Mucosa of stomach (tissue), 1 donor: ENCODE measurements around the gene TEKT2.

ENCODE experiments used
- H3K27me3 ChIP-seq: one replicate; pipeline ENCODE4 v1.7.0; 2013; ENCODE audit warnings: mild to moderate bottlenecking, low read length; ENCODE audit not compliant: control insufficient read depth, insufficient read depth
- H3K36me3 ChIP-seq: one replicate; pipeline ENCODE4 v1.7.0; 2013; ENCODE audit warnings: low read length; ENCODE audit not compliant: control insufficient read depth, insufficient read depth
- H3K4me1 ChIP-seq: one replicate; pipeline ENCODE4 v1.7.0; 2013; ENCODE audit warnings: mild to moderate bottlenecking, low read length; ENCODE audit not compliant: control insufficient read depth, insufficient read depth
- H3K4me3 ChIP-seq: one replicate; pipeline ENCODE4 v1.7.0; 2013; ENCODE audit warnings: low read length
- H3K9ac ChIP-seq: one replicate; pipeline ENCODE4 v1.7.0; 2013; ENCODE audit warnings: mild to moderate bottlenecking, low read length, moderate library complexity
- H3K9me3 ChIP-seq: one replicate; pipeline ENCODE4 v1.7.0; 2013; ENCODE audit warnings: mild to moderate bottlenecking, low read length, moderate library complexity; ENCODE audit not compliant: control insufficient read depth
- donor health status: Pancreatic carcinoma.

Gene TEKT2

DNA sequence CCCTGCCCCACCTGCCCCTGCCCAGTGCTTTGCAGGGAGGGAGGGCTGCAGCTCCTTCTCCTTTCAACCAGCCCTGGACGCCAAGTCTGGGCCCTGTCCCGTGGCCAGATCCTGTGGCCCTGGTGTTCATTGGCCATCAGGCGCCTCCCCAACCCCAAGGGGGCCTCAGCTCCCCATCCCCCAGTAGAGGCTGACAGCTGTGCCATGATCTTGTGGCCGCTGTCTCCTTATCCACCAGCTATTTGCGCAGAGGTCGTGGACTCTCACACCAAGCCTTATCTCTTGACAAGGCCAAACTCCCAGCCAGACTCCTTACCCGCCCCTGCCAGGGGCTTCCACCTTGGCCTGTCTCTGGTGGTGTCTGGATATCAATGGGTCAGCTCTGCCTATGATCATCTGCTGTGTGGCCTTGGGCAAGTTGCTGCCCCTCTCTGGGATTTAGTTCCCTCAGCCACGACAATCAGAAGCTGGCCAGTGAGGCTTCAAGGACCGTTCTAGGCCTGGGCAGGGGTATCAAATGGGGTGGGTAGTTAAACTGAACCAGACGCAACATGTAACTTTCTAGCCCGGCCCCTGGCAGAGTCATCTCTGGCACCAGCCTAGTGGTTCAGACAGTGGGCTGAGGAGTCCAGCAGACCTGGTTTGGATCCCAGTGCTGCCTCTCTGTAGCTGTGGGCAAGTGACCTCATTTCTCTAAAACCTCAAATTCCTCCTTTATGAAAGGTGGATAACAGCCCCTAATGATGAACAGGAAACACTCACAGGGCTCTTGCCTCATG, 44.4 kb downstream of the TEKT2 start:
- Histone ChIP-seq H3K36me3 (no peaks in the 10 kb centered on the region), H3K4me3 (no peak overlapping the region), H3K4me1 (peaks cover 13% of the 10 kb centered on the region), H3K9ac (no peak overlapping the region), H3K9me3 (no peaks in the 10 kb centered on the region), H3K27me3 (peaks cover 27% of the 10 kb centered on the region)

DNA sequence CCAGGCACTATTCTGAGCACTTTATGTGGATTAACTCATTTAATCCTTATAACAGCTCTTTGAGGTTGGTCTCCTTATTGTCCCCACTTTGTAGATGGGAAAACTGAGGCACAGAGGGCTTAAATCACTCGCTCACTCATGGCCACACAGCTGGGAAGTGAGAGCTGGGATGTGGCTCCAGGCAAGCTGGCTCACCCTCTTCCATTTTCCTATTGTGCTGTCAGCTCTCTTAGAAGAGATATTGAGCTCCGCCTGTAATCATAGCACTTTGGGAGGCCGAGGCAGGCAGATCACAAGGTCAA, 45.0 kb downstream of the TEKT2 start:
- Histone ChIP-seq H3K27me3 (peaks cover 27% of the 10 kb centered on the region), H3K36me3 (no peaks in the 10 kb centered on the region), H3K4me3 (no peak overlapping the region), H3K4me1 (peaks cover 18% of the 10 kb centered on the region), H3K9me3 (no peaks in the 10 kb centered on the region), H3K9ac (no peak overlapping the region)

DNA sequence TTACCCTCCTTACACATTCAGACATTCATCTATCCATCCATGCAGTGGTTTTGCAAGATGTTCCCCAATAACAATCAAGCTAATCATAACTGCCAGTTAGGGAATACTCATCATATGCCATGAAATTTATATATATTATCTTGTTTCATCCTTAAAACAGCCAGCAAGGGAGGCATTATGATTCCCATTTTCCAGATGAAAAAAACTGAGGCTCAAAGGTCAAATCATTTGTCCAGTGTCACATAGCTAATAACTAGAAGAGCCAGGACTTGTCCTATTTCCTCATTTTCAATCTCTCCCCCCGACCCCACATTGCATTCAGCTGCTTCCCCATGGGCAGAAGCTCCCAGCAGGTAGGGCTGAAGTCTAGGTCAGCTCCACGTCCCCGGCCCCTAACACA, 48.1 kb downstream of the TEKT2 start:
- H3K9me3 ChIP-seq: no peaks in the 10 kb centered on the region
- peaks cover 3% of the 10 kb centered on the region for H3K36me3 ChIP-seq
- peaks cover 18% of the 10 kb centered on the region for H3K4me1 ChIP-seq
- no peak overlapping the region for H3K9ac ChIP-seq
- H3K4me3 ChIP-seq: no peak overlapping the region
- H3K27me3 ChIP-seq: peaks cover 4% of the 10 kb centered on the region

DNA sequence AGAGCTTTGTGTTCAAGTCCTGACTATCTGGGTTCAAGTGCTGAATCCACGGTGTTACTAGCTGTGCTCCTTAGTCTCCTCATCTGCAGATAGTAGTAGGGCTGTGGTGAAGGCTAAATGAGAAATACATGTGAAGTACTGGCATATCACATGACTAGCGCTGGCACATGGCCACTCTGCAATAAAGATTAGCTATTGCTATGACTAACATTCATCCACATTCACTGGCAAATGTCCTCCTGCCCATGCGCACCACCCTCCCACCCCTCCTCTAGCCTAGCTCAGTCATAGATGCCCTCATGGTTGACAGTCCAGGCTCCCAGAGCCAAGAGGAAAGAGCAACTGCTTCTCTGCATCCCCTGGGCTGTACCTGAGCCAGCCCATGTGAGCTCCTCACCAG, 49.6 kb downstream of the TEKT2 start:
- Histone ChIP-seq H3K9ac (no peak overlapping the region), H3K36me3 (peaks cover 11% of the 10 kb centered on the region), H3K4me3 (no peak overlapping the region), H3K9me3 (no peaks in the 10 kb centered on the region), H3K4me1 (peaks cover 18% of the 10 kb centered on the region), H3K27me3 (peaks cover under 1% of the 10 kb centered on the region)

DNA sequence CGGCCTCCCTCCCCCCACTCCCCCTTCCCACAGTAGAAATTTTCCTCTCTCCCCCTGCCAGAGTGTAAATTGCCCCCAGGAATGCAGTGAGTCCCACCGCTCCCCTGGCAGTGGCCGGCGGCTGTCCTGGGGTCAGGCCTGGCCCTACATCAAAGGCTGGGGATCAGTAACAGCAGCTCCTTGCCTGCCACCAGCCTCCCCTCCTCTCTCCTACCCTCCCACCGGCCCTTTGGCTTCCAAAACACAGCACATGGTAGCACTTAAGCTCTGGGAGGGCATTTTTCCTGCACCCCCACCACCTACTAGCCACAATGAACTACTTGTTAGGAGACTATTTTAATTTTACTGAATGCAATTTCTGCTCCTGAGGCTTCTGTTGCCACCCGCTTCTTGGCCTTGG, 50.1 kb downstream of the TEKT2 start:
- H3K4me1 ChIP-seq: peaks cover 18% of the 10 kb centered on the region
- H3K27me3 ChIP-seq: no peaks in the 10 kb centered on the region
- peaks cover 11% of the 10 kb centered on the region for H3K36me3 ChIP-seq

DNA sequence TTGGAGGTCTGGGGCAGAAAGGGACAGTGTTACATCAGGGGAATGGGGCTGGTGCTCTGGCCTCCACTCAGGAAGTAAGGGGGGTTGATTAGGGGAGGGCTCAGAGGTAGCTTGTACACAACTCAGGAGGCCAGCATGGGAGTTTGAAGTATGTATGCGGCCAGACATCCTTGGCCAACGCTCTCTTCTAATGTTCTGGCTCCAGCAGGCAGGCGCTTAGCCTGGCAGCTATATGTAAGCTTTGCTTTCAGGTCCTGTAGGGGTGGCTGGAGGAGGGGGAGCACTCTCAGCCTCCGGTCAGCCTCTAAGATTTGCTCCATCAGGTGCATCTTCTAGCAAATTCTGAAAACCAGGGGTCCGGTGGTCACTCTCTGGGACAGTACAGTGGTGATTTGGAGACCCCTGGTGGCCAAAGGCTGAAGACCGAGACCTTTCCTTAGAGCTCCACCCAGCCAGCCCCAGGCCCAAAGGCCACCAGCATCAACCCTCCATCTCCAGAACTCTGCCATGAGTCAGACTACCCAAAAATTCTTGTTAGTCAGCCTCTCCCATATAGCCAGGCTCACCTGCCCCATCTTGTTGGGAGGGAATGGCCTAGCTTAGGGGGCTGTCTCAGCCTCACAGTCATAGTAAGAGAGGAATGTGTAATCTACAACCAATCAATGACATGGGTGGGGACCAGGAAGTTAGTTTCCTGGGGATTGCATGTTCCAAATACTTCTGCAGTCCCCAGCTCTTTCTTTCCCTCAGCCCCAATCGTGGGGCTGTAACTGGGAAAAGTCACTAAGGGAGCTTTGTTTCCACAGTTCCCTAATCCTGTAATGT, 50.8 kb downstream of the TEKT2 start:
- Histone ChIP-seq H3K9me3 (no peaks in the 10 kb centered on the region), H3K9ac (no peak overlapping the region), H3K4me1 (peaks cover 18% of the 10 kb centered on the region), H3K36me3 (peaks cover 11% of the 10 kb centered on the region), H3K27me3 (no peaks in the 10 kb centered on the region), H3K4me3 (no peak overlapping the region)

More for the DNA sequence above, 50.1 kb downstream of the TEKT2 start:
- H3K4me3 ChIP-seq: no peak overlapping the region
- no peak overlapping the region for H3K9ac ChIP-seq
- H3K9me3 ChIP-seq: no peaks in the 10 kb centered on the region

DNA sequence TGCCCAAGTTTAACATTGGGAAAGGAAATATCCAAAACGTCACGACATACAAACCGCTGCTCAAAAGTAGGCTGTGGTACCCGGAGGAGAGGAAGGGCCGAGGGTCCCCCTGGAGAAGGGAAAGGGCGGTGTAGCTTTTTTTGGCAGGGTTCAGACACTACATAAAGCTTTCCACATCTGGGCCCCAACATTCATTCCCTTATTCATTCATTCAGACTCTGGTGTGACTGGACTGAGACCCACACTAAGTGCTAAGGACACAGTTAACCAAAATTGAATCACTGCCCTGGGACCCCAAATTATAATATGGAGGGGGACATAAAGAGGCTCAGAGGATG, 51.4 kb downstream of the TEKT2 start:
- no peak overlapping the region for H3K4me3 ChIP-seq
- no peaks in the 10 kb centered on the region for H3K9me3 ChIP-seq
- no peak overlapping the region for H3K9ac ChIP-seq
- H3K4me1 ChIP-seq: peaks cover 22% of the 10 kb centered on the region
- peaks cover 11% of the 10 kb centered on the region for H3K36me3 ChIP-seq
- no peaks in the 10 kb centered on the region for H3K27me3 ChIP-seq

DNA sequence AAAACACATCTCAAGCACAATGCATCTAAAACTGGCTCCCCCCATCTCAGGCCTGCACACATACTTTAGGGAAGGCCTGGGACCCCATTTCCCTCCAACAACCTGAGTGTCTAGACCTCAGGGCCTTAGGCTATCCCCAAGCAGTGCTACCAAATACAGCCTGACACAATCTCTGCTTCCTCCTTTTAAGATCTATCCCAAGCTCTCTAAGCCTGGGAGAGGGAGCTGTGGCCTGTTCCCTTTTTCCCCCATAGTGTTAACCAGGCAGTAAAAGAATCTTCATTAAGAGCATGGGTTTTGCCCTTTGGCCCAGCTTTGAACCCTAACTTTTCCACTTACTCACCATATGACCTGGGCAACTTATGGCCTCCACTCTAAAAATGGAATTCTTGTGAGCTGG, 51.9 kb downstream of the TEKT2 start:
- peaks cover 11% of the 10 kb centered on the region for H3K36me3 ChIP-seq
- H3K9ac ChIP-seq: no peak overlapping the region
- H3K4me1 ChIP-seq: peaks cover 27% of the 10 kb centered on the region

DNA sequence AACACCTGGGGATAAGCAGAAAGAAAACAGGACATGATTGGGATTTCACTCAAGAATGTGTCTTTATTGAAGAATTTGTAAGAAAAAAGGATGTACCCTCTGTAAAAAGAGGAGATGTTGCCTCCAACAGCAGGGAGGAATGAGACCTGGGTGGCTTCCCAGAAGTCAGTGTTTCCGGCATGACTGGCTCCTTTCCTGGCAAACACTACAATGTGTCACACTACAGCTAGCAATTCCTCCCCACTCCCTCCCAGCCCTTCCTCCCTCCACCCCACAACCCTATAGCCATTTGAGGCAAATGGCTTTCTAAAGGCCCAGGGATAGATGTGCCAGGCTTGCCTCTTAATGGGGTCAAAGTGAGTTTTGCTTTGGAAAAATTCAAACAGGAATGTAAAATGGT, 52.6 kb downstream of the TEKT2 start:
- peaks cover 28% of the 10 kb centered on the region for H3K4me1 ChIP-seq
- no peaks in the 10 kb centered on the region for H3K27me3 ChIP-seq
- H3K9me3 ChIP-seq: no peaks in the 10 kb centered on the region
- no peak overlapping the region for H3K4me3 ChIP-seq
- H3K9ac ChIP-seq: no peak overlapping the region
- H3K36me3 ChIP-seq: peaks cover 11% of the 10 kb centered on the region

More for the DNA sequence above, 51.9 kb downstream of the TEKT2 start:
- Histone ChIP-seq H3K27me3 (no peaks in the 10 kb centered on the region), H3K4me3 (no peak overlapping the region), H3K9me3 (no peaks in the 10 kb centered on the region)

DNA sequence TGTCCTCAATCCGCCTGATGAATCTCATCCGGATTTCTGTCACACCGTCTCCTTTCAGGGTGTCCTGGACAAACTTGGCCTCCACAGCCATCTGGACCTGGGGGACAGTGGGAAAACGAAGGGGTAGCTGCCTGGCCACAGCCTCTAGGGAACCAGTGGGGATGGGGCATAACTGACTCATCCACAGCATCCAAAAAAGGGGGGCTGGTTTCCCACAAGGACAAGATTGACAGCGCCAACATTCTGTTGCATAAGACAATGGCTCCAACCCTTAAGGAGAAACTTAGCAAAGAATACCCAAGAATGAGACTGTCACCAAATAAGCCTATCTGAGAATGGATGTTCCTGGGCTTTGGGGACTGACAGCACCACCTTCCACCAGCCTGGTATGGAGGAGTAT, 53.3 kb downstream of the TEKT2 start:
- no peaks in the 10 kb centered on the region for H3K27me3 ChIP-seq
- peaks cover 30% of the 10 kb centered on the region for H3K4me1 ChIP-seq
- H3K36me3 ChIP-seq: peaks cover 11% of the 10 kb centered on the region
- no peak overlapping the region for H3K9ac ChIP-seq
- H3K4me3 ChIP-seq: no peak overlapping the region
- H3K9me3 ChIP-seq: no peaks in the 10 kb centered on the region

DNA sequence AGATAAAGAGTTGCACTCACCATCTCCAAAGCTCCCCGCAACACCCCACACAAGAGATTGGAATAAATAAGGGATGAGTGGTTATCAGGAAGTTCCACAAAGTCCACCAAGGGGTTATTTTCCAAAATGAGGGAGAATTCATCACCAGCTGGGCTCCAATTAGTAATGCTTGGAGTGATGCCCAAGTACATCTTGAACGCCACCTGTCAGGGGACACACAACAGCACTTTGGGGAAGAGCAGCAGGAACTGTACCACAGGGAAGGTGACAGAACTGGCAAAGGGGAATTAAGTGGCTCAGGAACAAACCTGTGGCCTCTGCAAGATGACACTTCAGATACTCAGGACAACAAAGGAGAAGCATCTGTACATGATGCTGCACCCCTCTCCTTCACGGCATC, 53.9 kb downstream of the TEKT2 start:
- Histone ChIP-seq H3K4me3 (no peak overlapping the region), H3K27me3 (no peaks in the 10 kb centered on the region), H3K4me1 (peaks cover 35% of the 10 kb centered on the region), H3K9ac (no peak overlapping the region), H3K9me3 (no peaks in the 10 kb centered on the region), H3K36me3 (peaks cover 11% of the 10 kb centered on the region)
